22Rv1 (cell line): Measurements from ENCODE around the gene SLC16A12.

Experiments
- CTCF ChIP-seq: fragments of 450-650 bp; IDR thresholded peaks from 2 replicates; pipeline ENCODE4 v1.5.1; 2017; ENCODE audit warnings: mild to moderate bottlenecking
- ZFX ChIP-seq: fragments of 450-650 bp; IDR thresholded peaks from 2 replicates; pipeline ENCODE4 v1.6.1; 2017; ENCODE audit warnings: antibody characterized with exemption, borderline replicate concordance

GRCh38 chr10:89503652-89504370, 31.6 kb downstream of the SLC16A12 start:
- TF ChIP-seq CTCF (no peak), ZFX (no peak)
